ENCODE data around the gene DEDD2.

DEDD2 gene

GRCh38 chr19:42198676-42199439, 18.6 kb downstream of the DEDD2 start:
- no peak for DNase-seq

DNA sequence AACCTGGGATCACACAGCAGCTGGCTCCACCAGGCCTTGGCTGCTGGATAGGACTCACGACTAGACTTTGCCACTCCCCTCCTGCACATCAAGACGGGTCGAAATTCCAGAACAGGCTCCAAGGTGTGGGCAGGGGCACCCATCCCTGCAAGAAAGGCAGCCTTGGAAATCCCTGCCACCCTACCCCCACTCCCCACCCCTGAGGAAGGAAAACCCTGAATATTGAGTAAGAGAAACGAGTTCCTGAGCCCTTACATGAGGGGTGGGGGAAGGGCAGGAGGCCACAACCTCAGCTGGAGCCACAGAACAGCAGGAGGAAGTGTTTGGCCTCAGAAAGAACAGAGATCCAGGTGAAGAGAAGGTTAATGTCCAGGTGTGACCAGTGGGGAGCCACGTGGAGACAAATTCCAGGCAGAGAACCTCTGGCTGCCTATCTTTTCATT, 20.1 kb downstream of the DEDD2 start:
- DNase-seq: peak; percentile 35

DNA sequence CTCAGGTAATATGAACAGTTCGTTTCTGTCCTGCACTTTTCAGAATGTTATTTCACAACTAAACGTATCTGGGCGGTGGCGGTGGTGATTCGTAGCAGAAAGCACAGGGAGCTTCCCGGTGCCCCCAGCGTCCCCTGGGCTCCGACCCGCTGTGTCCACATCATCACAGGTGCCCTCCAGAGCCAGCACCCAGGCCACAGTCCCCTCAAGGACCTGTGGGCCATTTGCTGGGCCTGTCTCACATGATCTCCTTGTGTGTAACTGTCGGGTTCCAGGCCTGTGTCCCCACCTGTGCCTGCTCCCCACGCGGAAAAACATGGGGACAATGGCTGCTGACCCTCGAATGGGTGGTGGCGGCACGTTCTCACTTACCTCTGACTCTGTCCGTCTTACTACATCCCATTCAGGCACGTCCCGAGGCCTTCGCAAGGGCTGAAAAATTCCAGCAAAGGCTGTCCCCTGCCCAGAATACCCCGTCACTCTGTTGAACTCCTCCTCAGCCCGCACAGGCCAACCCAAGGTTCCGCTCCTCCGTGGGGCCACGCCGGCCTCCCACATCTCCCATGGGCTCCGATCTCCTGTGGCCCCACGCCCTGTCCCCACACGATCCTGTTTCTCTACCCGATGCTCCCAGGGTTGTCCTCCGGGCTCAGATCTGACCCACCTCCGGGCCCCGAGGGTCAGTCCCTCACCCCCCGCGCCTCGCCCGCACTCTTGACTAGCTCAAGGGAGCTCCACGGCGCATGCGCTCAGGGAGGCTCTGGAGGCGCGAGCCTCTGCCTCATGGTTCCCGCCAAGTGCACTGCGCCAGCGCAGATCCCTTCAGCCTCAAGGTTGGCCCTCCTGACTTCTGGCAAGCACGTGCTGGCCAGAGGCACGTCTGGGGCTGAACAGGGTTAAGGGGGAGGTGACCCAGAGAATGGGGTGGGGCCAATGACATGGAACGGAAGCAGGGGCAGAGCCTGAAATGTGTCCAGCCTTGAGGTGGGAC, 21.2 kb downstream of the DEDD2 start:
- no peak for DNase-seq

- no peak for DNase-seq
Measured at GRCh38 chr19:42193706-42194105, 23.8 kb downstream of the DEDD2 start.

GRCh38 chr19:42193294-42193693, 24.2 kb downstream of the DEDD2 start:
- no peak for DNase-seq

DNA sequence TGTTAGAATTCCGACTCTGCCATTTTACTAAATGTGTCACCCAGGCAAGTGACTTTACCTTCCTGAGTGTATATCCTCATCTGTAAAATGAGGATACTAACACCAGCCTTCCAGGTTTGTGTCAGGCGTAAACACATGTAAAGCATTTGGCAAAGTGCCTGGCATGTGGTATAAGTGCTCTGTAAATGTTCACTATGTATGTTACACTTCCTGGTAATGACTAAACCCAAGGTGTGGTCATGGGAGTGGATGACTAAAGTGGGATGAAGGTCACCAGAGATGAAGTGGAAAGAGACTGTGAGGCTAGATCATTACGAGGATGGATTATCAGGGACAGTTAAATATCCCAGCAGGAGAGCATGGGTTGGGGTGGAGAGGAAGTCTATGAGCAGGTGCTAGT, 25.6 kb downstream of the DEDD2 start:
- DNase-seq: peak; percentile 79

GRCh38 chr19:42191330-42191729, 26.1 kb downstream of the DEDD2 start:
- DNase-seq: no peak

- no peak for DNase-seq
Measured at GRCh38 chr19:42189133-42189532, 28.3 kb downstream of the DEDD2 start.

DNA sequence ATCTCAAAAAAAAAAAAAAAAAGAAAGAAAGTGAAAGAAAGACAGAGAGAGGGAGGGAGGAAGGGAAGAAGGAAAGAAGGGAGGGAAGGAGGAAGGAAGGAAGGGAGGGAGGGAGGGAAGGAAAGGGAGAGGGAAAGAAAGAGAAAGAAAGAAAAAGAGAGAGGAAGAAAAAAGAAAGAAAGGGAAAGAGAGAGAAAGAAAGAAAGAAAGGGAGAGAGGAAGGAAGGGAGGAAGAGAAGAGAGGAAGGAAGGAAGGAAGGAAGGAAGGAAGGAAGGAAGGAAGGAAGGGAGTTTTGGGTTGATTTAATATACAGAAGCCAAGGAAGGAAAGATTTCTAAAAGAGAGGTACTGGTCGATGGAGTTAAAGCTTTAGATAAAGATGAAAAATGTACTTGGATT, 28.8 kb downstream of the DEDD2 start:
- DNase-seq: no peak

DNA sequence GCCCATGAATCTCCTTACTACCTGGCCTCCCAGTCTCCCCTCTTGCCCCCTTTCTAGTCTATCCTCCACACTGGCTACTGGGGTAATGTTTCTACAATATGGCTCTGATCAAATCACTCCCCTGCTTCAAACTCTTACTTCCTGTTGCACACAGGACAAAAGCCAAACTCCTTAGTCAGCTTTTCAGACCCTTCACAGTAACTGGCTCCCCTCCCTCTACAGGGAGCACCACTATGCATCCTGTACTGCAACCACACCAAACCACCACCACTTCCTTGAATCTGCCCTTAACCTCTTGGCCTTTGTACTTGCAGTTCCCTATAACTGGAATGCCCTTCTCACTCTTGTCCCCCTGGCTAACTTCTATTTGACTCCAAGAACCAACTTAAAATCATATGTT, 32.2 kb downstream of the DEDD2 start:
- peak; percentile 36 for DNase-seq

- DNase-seq: peak; percentile 77
Measured at GRCh38 chr19:42184401-42184861, 33.0 kb downstream of the DEDD2 start.

DNA sequence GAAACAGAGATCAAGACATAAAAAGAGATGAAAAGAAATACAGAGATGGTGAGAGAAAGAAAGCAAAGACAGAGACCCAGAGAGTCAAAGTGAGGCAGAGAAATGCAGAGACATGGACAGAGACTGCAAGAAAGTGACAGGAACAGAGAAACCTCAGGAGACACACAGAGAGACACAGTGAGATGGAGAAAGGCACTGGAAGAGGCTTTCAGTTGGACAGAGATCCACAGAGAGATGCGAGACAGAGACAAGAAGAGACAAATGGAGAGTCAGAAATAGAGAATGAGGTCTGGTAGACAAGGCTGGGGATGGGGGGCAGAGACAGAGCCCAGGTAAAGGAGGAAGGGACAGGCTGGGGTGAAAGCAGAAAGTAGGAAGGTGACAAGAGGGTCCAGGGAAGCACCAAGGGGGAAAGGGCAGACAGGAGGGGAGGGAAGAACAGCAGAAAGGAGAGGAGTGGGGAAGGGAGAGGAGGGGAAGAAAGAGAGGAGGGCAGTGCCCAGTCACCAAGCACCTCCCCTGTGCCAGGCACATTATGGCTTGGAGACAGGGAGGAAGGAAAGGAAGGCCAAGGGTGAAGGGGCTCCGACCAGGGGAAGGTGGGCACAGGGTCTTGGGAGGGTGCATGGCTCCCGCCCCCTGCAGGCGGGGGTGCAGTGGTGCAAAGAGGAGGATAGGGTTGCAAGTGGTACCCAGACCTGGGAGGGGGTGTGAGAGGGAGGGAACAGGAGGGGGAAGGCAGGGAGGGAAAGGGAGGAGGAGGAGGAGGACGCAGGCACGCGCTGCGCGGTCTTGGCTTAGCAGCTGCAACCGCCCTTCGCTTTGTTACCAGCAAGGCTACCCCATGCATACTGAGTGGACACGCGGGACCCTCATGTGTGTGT, 38.4 kb downstream of the DEDD2 start:
- no peak for DNase-seq

DNA sequence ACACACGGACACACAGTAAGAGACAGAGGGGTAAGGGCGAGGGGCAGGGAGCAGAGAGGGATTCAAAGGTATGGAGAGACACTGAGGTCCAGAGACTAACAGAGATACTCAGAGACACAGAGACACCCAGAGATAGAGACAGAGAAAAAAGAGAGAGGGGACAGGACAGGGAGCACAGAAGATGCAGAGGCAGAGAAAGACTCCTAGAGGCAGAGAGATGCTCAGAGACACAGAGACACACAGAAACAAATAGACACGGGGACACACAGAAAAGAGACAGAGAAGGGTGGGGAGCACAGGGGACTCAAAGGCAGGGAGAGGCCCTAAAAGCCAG, 39.8 kb downstream of the DEDD2 start:
- no peak for DNase-seq

DNA sequence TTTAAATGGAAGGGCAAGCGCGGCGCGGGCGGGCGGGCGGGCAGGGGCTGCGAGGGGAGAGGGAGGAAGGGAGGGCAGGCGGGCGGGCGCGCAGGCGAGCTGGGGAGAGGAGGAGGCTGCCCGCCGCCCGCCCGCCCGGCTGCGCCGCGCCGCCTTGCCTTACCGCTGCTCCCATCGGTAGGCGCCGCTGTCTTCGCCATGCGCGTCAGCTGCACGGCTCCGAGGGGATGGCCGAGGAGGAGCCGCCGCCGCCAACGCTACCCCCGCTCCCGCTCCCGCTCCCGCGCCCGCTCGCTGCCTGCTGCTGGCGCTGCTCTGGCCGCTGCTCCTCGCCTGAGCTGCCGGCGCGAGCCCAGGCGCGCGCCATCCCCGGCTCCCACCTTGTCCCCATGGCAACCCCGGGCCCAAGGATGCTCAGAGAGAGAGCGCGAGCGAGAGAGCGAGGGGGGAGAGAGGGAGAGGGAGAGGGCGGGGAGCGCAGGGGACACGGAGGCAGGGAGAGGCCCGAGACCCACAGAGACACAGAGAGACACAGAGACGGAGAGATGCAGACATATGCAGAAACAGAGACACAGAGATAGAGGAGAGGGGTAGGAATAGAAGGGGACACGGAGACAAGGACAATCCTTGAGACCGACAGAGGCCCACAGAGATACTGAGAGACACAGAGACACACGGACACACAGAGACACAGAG, 40.3 kb downstream of the DEDD2 start:
- DNase-seq: peak; percentile 66

GRCh38 chr19:42176649-42176989, 40.9 kb downstream of the DEDD2 start:
- no peak for DNase-seq

GRCh38 chr19:42175952-42176648, 41.4 kb downstream of the DEDD2 start:
- DNase-seq: no peak

DNA sequence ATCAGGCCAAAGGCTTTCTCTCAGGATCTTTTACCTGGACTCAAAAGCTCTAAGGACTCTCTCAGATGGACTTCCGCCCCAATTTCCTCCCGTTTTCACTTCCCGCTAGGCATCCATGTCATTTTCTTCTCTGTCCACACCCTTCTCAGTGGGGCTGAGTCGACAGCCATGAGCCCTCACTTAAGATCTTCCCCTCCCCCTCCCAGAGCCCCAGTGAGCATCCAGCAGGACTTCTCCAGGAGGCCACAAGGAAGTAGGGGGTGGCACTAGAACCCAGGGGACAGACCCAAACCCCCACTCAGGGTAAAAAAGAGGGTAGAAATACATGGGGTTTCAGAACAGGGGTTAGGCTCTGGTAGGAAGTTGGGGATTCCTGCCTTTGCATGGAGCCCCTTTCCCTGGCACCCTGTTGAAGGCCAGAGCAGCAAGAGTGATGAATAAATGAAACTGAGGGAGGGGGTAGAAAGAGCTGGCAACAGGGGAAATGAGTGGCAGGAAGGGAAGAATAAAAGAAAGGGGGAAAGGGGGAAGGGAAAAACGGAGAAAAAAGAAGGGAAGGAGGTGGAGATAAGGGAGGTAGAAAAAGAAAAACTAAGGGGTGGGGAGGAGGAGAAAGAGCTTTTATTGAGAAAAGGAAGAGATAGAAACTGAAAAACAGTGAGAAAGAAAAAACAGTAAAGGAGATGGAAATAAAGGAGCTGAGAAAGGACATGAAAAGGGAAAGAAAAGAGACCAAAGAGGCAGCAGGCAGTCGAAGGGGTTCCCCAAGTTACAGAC, 42.3 kb downstream of the DEDD2 start:
- DNase-seq: no peak

- no peak for DNase-seq
Measured at GRCh38 chr19:42174188-42174587, 43.3 kb downstream of the DEDD2 start.

DNA sequence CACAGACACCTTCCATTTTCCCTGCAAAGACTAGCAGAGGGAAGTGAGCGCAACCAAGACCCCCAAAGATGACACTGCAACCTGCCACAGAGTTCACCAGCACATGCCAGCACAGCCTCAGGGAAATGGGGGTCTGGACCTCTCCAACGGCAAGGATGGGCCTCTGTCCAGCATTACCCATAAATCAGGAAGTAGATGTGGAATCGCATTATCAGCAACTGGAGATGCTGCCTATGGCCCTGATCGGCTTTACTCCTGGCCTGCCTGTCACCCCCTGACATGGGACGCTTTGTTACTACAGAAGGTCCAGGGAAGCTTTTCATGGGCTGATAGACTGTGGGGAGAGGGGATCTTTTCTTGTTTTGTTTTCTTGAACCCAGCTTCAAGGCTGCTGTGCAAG, 43.8 kb downstream of the DEDD2 start:
- DNase-seq: no peak

- no peak for DNase-seq
Measured at GRCh38 chr19:42172261-42172660, 45.2 kb downstream of the DEDD2 start.

- no peak for DNase-seq
Measured at GRCh38 chr19:42170715-42171114, 46.8 kb downstream of the DEDD2 start.
